C4-2B (cell line): ENCODE data around the gene VWCE.
"Not testable (repeated sequence)": the region's sequence is repeated elsewhere in the genome, so short reads cannot be mapped to it uniquely, and the experiment has no call there.

ENCODE experiments used
- H3K27ac ChIP-seq: fragments of 450-650 bp; 2 replicates; pipeline ENCODE4 v1.5.1; 2017

Gene VWCE

DNA sequence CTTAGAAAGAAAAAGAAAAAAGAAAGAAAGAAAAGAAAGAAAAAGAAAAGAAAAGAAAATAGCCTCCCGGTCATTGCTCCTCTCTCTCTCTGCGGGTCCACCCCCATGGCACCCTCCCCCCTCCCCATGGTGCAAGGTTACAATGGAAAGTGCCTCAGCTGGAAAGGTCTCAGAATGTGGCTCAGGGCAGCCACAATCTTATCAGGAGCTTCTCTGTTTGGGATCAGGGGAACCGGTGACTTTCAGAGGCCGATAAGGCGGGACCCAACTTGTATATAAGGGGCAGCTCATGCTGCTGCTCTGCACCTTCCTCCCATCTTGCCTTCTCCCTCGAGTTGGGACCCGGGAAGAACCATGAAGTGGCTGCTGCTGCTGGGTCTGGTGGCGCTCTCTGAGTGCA, 73.1 kb downstream of the VWCE start, which contains the start of gene PGA4:
Gene PGA4 (plus strand): TSS at position 301 of the 400 bp plus-strand sequence. CDS start 54 bp downstream, at position 355.
- not testable (repeated sequence) for H3K27ac ChIP-seq

DNA sequence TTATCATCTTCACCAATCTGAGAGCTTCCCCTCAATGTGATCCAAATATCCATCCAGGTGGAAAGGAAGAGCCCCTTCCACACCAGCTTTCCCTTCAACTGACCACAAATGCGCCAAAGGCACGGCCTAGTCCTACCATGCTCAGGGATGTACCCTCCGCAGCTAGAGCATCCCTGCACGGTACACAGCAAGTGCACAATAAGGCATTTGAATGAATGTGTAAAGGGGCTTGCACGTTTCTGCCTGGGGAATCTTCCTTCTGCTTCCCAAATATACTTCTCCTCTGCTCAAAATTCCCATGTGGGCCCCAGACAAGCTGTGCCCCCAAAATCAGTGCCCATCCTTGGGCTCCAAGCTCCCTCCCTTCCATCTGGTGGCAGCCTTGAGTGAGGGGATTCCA, 76.1 kb downstream of the VWCE start:
- not testable (repeated sequence) for H3K27ac ChIP-seq

DNA sequence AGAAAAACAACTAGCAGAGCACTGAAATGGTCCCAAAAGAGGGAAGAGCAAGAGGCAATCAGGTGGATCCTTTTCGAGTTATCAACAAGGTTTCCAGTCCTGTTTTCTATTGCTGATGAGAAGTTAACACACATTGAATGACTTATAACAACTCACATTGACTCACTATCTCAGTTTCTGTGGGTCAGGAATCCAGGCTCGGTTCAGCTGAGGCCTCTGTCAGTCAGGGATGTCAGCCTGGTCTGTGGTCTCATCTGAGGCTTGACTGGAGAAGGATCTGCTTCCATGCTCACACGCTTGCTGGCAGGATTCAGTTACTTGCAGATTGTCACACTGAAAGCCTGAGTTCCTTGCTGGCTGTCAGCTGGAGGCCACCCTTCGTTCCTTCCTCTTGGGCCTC, 76.8 kb downstream of the VWCE start:
- H3K27ac ChIP-seq, result not testable (repeated sequence)

DNA sequence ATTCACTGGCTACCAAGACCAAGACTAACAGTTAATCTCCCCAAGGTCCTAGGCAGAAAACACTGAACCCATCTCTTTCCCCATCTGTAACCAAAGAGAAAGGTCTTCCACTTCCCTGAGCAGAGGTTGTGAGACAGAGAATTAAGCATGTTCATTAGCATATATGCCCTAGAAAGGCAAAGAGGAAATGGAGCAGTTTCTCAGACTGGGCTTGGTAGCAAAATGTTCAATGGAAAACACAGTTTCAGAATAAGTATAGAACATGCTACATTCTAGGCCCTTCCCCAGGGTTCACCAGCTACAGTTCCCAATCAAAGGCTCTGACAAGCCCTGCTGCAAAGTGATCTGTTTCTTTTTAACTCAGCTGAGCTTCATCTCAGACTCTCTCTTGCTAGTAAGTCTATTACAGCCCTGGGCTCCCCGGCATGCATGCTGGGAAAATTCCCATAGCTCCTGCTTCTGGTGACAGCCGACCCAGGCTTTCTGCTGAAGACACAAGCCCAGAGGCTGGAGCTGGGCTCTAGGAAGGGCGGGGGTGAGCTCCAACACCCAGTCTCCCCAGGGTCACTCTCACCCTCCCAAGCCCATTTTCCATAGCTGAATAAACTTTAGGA, 81.3 kb downstream of the VWCE start:
- H3K27ac ChIP-seq, result not testable (repeated sequence)

DNA sequence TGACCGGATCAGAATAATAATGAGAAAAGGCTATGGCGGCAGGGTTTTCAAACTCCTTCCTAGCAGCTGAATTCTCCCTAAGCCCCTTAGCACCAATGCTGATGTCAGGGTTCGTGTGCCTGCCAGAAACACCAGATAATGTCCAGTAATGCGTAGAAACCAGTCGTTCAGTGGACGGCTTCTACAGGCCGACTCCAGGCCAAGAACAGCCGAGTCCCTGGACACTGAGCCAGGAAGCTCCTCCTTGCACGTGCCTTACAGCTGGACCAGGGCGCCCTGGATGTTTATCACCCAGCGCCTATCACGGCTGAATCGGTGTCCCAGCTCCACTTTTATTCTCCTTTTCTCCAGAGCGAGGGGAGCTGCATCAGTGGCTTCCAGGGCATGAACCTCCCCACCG, 82.9 kb downstream of the VWCE start:
- H3K27ac ChIP-seq, result not testable (repeated sequence)

DNA sequence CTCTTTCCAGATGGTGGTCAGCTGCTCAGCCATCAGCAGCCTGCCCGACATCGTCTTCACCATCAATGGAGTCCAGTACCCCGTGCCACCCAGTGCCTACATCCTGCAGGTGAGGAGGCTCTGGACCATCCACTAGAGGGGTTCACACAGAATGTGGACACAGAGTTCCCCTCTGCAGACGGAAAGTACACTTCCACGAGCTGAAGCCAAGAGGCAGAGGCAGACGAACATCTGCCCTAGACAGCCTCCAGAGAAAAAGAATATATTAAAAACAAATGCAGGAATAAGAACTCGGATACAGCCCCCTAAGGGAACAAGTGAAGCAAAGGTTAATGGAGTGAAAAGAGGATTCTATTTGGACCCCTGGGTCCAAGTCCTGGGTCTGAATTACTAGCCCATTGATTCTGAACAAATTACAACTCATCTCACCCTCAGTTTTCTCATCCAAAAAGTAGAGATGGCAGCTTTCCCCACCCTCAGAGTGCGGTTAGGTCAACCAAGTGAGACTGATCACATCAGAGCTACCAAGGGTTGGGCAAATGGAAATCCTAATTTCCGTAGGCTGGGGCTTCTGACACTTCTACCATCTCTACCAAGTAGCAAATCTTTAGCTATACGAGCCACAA, 83.7 kb downstream of the VWCE start:
- not testable (repeated sequence) for H3K27ac ChIP-seq

DNA sequence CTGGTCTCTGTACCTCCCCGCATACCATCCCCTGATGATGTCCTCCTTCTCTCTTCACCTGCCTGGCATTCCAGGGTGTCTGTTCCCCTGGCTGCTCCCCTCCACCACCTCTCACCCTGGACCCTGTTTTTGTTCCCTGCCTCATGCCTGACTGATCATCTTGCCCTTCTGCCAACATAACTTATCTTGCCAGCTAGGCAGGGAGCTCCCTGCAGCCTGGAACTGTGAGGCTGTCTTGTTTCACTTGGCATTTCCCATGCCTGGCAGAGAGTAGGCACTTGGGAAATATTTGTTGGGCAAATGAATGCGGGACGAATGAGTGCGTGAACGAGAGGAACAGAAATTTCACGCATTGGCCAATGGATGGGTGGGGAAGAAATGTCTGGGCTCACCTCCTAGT, 84.5 kb downstream of the VWCE start:
- H3K27ac ChIP-seq, result not testable (repeated sequence)
